ENCODE data around the gene JOSD2. TPM values are rescaled to one million over a fixed set of nuclear protein-coding genes. Genes with fewer than 3 reads are reported as not detected.

JOSD2 gene
- total RNA-seq, 1 donor from 2014 or later, result 21.0 TPM

- no peak for DNase-seq
Measured at GRCh38 chr19:50515168-50515561, 4.2 kb upstream of the JOSD2 start.

GRCh38 chr19:50514346-50515167 lies 3.6 kb upstream of the JOSD2 start:
- no peak for ATAC-seq (ENCODE audit: low read depth)
- H3K27ac Mint-ChIP-seq, result no peak overlapping the region
- CTCF ChIA-PET, result no interaction called here
- no peak for DNase-seq
- H3K9me3 Mint-ChIP-seq, result no peaks in the 10 kb centered on the region
- POLR2A ChIA-PET, result no interaction called here
- H3K4me1 Mint-ChIP-seq, result peaks cover 13% of the 10 kb centered on the region
- no peak for TF ChIP-seq CTCF (IDR thresholded peaks at IDR 0.05)
- intact Hi-C loops (cut with micrococcal nuclease), result no loop called here
- H3K36me3 Mint-ChIP-seq (ENCODE audit: low read depth), result peaks cover 3% of the 10 kb centered on the region
- no peak overlapping the region for H3K4me3 Mint-ChIP-seq
- H3K27me3 Mint-ChIP-seq, result peaks cover 5% of the 10 kb centered on the region

More at GRCh38 chr19:50515168-50515561, 4.2 kb upstream of the JOSD2 start:
- no peak for ATAC-seq (ENCODE audit: low read depth)
- Mint-ChIP-seq H3K27ac (no peak overlapping the region), H3K9me3 (no peaks in the 10 kb centered on the region), H3K27me3 (peaks cover 5% of the 10 kb centered on the region), H3K36me3 (ENCODE audit: low read depth) (peaks cover 3% of the 10 kb centered on the region), H3K4me1 (peaks cover 13% of the 10 kb centered on the region), H3K4me3 (no peak overlapping the region)
- intact Hi-C loops (cut with micrococcal nuclease), result no loop called here
- POLR2A ChIA-PET, result no interaction called here
- TF ChIP-seq CTCF (IDR thresholded peaks at IDR 0.05), result no peak
- CTCF ChIA-PET, result no interaction called here

- Mint-ChIP-seq H3K4me1 (peaks cover 13% of the 10 kb centered on the region), H3K9me3 (no peaks in the 10 kb centered on the region), H3K27ac (no peak within 1 kb of the TSS), H3K27me3 (peaks cover 5% of the 10 kb centered on the region), H3K4me3 (no peak within 1 kb of the TSS), H3K36me3 (ENCODE audit: low read depth) (peaks cover 5% of the 10 kb centered on the region)
- no peak for DNase-seq
- TF ChIP-seq CTCF (IDR thresholded peaks at IDR 0.05), result no peak
- ChIA-PET CTCF (no interaction called here), POLR2A (no interaction called here)
- no peak for ATAC-seq (ENCODE audit: low read depth)
- intact Hi-C loops (cut with micrococcal nuclease), result no loop called here
Measured at GRCh38 chr19:50513746-50514345, 2.9 kb upstream of the JOSD2 start, which contains the start of gene ASPDH. Gene ASPDH (minus strand): TSS chr19:50513913. CDS start chr19:50513823, 90 bp downstream.

GRCh38 chr19:50512999-50513745 lies 2.2 kb upstream of the JOSD2 start:
- DNase-seq (no peak), ATAC-seq (ENCODE audit: low read depth) (no peak)
- POLR2A ChIA-PET, result no interaction called here
- TF ChIP-seq CTCF (IDR thresholded peaks at IDR 0.05), result no peak
- Mint-ChIP-seq H3K36me3 (ENCODE audit: low read depth) (peaks cover 5% of the 10 kb centered on the region), H3K4me3 (no peak overlapping the region), H3K9me3 (no peaks in the 10 kb centered on the region), H3K27ac (no peak overlapping the region), H3K27me3 (peaks cover 5% of the 10 kb centered on the region), H3K4me1 (peaks cover 13% of the 10 kb centered on the region)
- CTCF ChIA-PET, result no interaction called here
- intact Hi-C loops (cut with micrococcal nuclease), result no loop called here

Measured in activated B cell treated with CpG ODN at 0.5 μM for 24 hours (primary cell).